BLaER1 (cell line): ENCODE results near the gene BNIP3.
"Not testable (repeated sequence)": the region's sequence is repeated elsewhere in the genome, so short reads cannot be mapped to it uniquely, and the experiment has no call there.

Source experiments
- H3K27ac ChIP-seq: shearing (Covaris generic); formaldehyde crosslinking; 2 replicates; pipeline ENCODE4 v1.8.1; 2022
- H3K27me3 ChIP-seq: shearing (Covaris generic); formaldehyde crosslinking; 2 replicates; pipeline ENCODE4 v1.8.1; 2022
- H3K36me3 ChIP-seq: shearing (Covaris generic); formaldehyde crosslinking; 2 replicates; pipeline ENCODE4 v1.8.1; 2022
- H3K4me1 ChIP-seq: shearing (Covaris generic); formaldehyde crosslinking; 2 replicates; pipeline ENCODE4 v1.8.1; 2022
- H3K4me2 ChIP-seq: shearing (Covaris generic); formaldehyde crosslinking; 2 replicates; pipeline ENCODE4 v1.8.1; 2022
- H3K4me3 ChIP-seq: shearing (Covaris generic); formaldehyde crosslinking; 2 replicates; pipeline ENCODE4 v1.8.1; 2022
- H3K9ac ChIP-seq: shearing (Covaris generic); formaldehyde crosslinking; 2 replicates; pipeline ENCODE4 v1.8.1; 2022
- H3K9me3 ChIP-seq: shearing (Covaris generic); formaldehyde crosslinking; 2 replicates; pipeline ENCODE4 v1.8.1; 2022
- H4K20me1 ChIP-seq: shearing (Covaris generic); formaldehyde crosslinking; 2 replicates; pipeline ENCODE4 v1.8.1; 2022
- Cebpa-rat ChIP-seq: shearing (Covaris generic); IDR thresholded peaks from 2 replicates; pipeline ENCODE4 v1.8.1; 2022

BNIP3 gene

DNA sequence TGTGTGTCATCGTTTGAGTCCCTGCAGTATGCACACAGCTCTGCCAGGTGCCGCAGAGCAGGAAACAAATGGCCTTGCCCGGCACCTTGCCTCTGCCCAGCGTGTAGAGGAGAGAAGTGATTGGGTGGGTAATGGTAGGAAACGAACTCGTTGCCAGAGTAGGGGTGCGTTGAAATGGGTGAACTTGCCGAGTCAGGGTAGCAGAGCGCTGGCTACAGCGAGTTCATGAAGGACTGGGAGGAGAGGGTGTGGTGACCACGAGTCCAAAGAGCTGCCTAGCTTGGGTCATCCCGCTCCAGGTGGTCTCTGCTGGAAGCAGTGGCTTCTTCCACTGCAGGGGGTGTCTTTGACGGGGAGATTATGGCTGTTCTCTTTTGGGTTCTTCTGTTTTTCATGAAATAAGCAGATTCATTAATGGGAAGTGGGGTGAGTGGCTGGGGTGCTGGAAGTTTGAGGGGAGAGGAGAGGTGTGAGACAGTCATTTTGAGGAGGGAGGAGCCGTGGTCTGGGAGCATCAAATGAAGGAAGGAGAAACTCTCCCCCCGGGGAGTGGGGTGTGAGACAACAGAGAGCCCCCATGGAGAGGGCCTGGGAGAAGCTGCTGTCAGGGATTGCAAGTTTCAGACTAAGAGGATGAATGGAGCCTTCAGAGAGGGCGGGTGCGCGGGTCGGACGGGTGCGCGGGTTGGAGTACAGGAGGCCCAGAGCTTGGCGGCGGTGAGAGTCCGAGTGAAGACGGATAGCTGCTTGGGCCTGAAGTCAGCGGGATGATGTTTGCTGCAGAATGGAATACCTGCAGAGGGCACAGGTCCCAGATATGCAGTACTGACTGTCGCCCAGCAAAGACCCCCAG lies 54.8 kb downstream of the BNIP3 start:
- H3K9me3 ChIP-seq, result peaks cover 41% of the 10 kb centered on the region
- H4K20me1 ChIP-seq, result peaks cover 85% of the 10 kb centered on the region
- H3K27me3 ChIP-seq, result no peaks in the 10 kb centered on the region
- no peak overlapping the region for H3K9ac ChIP-seq
- H3K36me3 ChIP-seq, result peaks cover 59% of the 10 kb centered on the region
- H3K4me2 ChIP-seq, result peak overlapping the region; percentile 80
- peaks cover 74% of the 10 kb centered on the region for H3K4me1 ChIP-seq
- H3K4me3 ChIP-seq, result no peak overlapping the region
- no peak for TF ChIP-seq Cebpa-rat
- peak overlapping the region; percentile 10; the same call in 1 of the 2 replicates for H3K27ac ChIP-seq

DNA sequence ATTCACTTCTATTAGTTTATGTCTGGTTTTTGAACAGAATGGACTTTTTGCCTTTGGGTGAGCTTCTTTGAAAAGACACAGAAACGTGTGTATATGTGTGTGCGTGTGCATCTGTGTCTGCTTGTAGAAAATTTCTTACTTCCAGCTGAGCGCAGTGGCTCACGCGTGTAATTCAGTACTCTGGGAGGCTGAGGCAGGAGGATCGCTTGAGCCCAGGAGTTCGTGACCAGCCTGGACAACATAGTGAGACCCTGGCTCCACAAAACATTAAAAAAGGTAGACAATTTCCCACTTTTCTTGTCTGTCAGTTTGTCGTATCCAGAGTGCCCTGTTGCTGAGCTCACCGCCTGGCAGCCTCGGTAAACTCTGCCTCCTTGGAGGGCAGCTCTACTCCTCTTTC lies 55.5 kb downstream of the BNIP3 start:
- TF ChIP-seq Cebpa-rat, result no peak
- H3K4me1 ChIP-seq, result peaks cover 74% of the 10 kb centered on the region

DNA sequence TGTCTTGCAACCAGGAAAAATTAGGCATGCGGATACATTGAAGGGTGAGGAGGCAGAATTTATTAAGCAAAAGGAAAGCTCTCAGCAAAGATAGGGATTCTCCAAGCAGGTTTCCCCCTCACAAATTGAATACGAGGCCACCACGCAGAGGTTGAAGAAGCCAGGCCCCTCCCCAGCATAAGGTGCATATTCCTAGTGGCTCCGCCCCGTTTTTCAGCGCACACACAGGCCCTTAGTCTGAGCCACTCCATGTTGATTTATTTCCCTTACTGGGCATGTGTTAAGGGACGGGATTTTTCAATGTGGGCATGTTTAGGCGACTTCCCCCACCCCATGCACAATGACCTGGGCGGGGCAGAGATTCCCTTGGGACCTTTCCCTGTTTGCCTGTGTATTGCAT lies 56.0 kb downstream of the BNIP3 start:
- TF ChIP-seq Cebpa-rat, result no peak
- H4K20me1 ChIP-seq, result peaks cover 85% of the 10 kb centered on the region

More for the DNA sequence above, 55.5 kb downstream of the BNIP3 start:
- H3K9ac ChIP-seq, result no peak overlapping the region
- no peaks in the 10 kb centered on the region for H3K27me3 ChIP-seq
- H3K27ac ChIP-seq, result no peak overlapping the region
- peak overlapping the region; percentile 80 for H3K4me2 ChIP-seq
- H4K20me1 ChIP-seq, result peaks cover 85% of the 10 kb centered on the region
- H3K36me3 ChIP-seq, result peaks cover 56% of the 10 kb centered on the region
- no peak overlapping the region for H3K4me3 ChIP-seq
- H3K9me3 ChIP-seq, result peaks cover 41% of the 10 kb centered on the region

DNA sequence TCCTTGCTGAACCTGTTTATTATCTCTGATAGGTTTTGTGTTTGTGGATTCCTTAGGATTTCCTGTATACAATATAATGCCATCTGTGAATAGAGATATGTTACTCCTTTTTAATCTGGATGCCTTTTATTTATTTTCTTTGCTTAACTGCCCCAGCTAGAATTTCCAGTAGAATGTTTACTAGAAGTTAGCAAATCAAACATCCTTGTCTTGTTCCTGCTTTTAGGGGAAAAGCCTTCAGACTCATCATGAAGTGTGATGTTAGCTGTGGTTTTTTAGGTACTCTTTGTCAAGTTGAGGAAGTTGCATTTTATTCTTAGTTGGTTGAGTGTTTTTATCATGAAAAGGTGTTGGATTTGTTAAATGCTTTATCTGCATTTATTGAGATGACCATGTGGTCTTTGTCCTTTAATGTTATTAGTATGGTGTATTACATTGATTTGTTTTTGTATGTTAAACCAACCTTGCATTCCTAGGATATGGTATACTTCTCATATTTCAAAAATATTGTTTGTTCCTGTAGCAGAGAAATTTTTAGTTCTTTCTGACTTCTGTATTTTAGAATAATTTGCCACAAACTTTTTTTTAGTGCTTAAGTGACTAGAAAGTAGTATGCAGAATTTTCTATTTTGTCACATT lies 56.6 kb downstream of the BNIP3 start:
- Histone ChIP-seq H3K27me3 (no peaks in the 10 kb centered on the region), H3K9ac (no peak overlapping the region), H3K4me1 (peaks cover 71% of the 10 kb centered on the region), H4K20me1 (peaks cover 85% of the 10 kb centered on the region), H3K27ac (no peak overlapping the region), H3K4me3 (no peak overlapping the region), H3K4me2 (no peak overlapping the region), H3K36me3 (peaks cover 51% of the 10 kb centered on the region), H3K9me3 (peaks cover 41% of the 10 kb centered on the region)
- no peak for TF ChIP-seq Cebpa-rat

More for the DNA sequence above, 56.0 kb downstream of the BNIP3 start:
- H3K9me3 ChIP-seq, result peaks cover 41% of the 10 kb centered on the region
- H3K36me3 ChIP-seq, result peaks cover 53% of the 10 kb centered on the region
- no peak overlapping the region for H3K9ac ChIP-seq
- H3K4me2 ChIP-seq, result no peak overlapping the region
- no peaks in the 10 kb centered on the region for H3K27me3 ChIP-seq
- H3K4me1 ChIP-seq, result peaks cover 74% of the 10 kb centered on the region
- no peak overlapping the region for H3K27ac ChIP-seq
- no peak overlapping the region for H3K4me3 ChIP-seq

DNA sequence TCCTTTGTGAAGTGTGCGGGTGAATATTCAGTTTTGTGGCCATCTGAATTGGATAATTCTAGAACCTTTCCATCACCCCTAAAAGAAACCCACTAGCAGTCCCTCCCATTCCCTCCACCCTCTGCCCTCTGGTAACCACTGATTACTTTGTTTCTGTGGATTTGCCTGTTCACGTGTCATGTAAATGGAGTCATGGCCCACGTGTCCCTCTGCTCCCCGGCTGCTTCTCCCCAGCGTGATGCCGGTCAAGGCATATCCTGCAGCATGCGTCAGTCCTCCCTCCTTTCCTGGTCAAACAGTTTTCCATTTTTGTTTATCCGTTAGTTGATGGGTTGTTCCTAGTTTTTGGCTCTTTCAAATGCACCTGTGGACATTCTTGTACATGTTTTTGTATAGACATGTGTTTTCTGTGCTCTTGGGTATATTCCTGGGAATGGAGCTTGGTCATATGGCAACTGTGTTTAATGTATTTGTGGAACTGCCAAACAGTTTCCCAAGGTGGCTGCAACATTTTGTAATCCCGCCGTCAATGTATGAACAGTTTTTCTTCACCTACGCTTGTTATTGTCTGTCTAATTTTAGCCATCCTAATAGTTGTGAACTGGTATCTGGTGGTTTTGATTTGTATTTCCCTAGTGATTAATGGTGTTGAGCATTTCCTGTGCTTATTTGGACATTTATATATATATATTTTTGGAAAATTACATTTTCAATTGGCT lies 58.5 kb downstream of the BNIP3 start:
- Histone ChIP-seq H4K20me1 (peaks cover 85% of the 10 kb centered on the region), H3K36me3 (peaks cover 56% of the 10 kb centered on the region), H3K4me3 (no peak overlapping the region), H3K9me3 (peaks cover 41% of the 10 kb centered on the region), H3K9ac (no peak overlapping the region), H3K27ac (no peak overlapping the region), H3K27me3 (no peaks in the 10 kb centered on the region), H3K4me1 (peaks cover 51% of the 10 kb centered on the region), H3K4me2 (peak overlapping the region; percentile 24)
- TF ChIP-seq Cebpa-rat, result no peak

DNA sequence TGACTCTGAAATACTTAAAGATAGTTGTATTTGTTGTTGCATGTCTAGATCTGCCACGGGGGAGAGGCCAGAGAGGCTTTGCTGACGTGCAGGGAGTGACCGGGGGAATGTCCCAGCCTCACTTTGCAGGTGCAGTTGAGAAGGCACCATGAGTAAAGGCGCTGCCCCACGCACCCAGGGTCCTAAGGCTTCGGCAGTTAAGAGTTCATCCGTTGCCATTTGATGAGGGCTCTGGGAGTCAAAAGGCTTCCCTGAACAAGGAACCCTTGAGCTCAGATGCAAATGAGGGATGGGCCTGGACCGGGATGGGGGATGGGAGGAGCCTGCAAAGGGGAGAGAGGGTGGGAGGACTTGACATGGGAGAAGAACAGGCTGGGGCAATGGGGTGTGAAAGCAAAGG lies 60.5 kb downstream of the BNIP3 start:
- TF ChIP-seq Cebpa-rat, result no peak
- H4K20me1 ChIP-seq, result peaks cover 85% of the 10 kb centered on the region

DNA sequence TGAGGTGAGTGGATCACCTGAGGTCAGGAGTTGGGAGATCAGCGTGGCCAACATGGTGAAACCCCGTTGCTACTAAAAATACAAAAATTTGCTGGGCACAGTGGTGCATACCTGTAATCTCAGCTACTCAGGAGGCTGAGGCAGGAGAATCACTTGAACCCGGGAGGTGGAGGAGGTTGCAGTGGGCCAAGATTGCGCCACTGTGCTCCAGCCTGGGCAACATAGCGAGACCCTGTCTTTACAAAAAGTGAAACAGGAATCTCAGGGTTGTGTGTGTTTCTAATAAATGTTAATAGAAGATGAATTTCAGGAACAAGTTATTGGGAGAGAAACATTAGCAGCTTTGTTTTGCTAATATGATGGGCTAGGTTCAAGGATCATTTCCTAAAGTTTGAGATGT lies 61.0 kb downstream of the BNIP3 start:
- no peak for TF ChIP-seq Cebpa-rat
- peaks cover 85% of the 10 kb centered on the region for H4K20me1 ChIP-seq
- H3K4me1 ChIP-seq, result peaks cover 29% of the 10 kb centered on the region
- peaks cover 31% of the 10 kb centered on the region for H3K9me3 ChIP-seq
- H3K4me2 ChIP-seq, result peak overlapping the region; percentile 46; the same call in 1 of the 2 replicates
- no peak overlapping the region for H3K9ac ChIP-seq
- no peak overlapping the region for H3K27ac ChIP-seq
- peaks cover 52% of the 10 kb centered on the region for H3K36me3 ChIP-seq
- H3K4me3 ChIP-seq, result no peak overlapping the region
- no peaks in the 10 kb centered on the region for H3K27me3 ChIP-seq

More for the DNA sequence above, 60.5 kb downstream of the BNIP3 start:
- Histone ChIP-seq H3K4me3 (no peak overlapping the region), H3K4me2 (peak overlapping the region; percentile 46), H3K9ac (no peak overlapping the region), H3K4me1 (peaks cover 31% of the 10 kb centered on the region), H3K36me3 (peaks cover 57% of the 10 kb centered on the region), H3K9me3 (peaks cover 36% of the 10 kb centered on the region), H3K27ac (no peak overlapping the region), H3K27me3 (no peaks in the 10 kb centered on the region)

DNA sequence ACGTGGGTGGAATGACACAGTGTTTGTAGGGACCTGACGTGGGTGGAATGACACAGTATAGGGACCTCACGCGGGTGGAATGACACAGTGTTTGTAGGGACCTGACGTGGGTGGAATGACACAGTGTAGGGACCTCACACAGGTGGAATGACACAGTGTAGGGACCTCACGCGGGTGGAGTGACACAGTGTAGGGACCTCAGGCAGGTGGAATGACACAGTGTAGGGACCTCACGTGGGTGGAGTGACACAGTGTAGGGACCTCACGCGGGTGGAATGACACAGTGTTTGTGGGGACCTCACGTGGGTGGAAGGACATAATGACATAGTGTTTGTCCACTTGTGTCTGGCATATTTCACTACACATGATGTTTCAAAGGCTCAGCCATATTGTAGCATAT lies 61.6 kb downstream of the BNIP3 start:
- peaks cover 88% of the 10 kb centered on the region for H4K20me1 ChIP-seq

DNA sequence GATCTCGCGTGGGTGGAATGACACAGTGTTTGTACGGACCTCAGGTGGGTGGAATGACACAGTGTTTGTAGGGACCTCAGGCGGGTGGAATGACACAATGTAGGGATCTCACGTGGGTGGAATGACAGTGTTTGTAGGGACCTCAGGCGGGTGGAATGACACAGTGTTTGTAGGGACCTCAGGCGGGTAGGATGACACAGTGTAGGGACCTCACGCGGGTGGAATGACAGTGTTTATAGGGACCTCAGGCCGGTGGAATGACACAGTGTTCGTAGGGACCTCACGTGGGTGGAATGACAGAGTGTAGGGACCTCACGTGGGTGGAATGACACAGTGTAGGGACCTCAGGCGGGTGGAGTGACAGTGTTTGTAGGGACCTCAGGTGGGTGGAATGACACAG lies 62.3 kb downstream of the BNIP3 start:
- H3K9ac ChIP-seq, H3K4me2 ChIP-seq, H3K27me3 ChIP-seq, H3K4me3 ChIP-seq, H3K27ac ChIP-seq: not testable (repeated sequence)
- H3K9me3 ChIP-seq, result peaks cover 19% of the 10 kb centered on the region
- peaks cover 95% of the 10 kb centered on the region for H4K20me1 ChIP-seq
- H3K36me3 ChIP-seq, result peaks cover 62% of the 10 kb centered on the region
- H3K4me1 ChIP-seq, result peaks cover 41% of the 10 kb centered on the region

More for the DNA sequence above, 61.6 kb downstream of the BNIP3 start:
- Histone ChIP-seq H3K27ac (no peak overlapping the region), H3K4me3 (no peak overlapping the region), H3K9me3 (peaks cover 26% of the 10 kb centered on the region), H3K9ac (no peak overlapping the region), H3K4me2 (no peak overlapping the region), H3K36me3 (peaks cover 55% of the 10 kb centered on the region), H3K27me3 (no peaks in the 10 kb centered on the region), H3K4me1 (peaks cover 34% of the 10 kb centered on the region)
- no peak for TF ChIP-seq Cebpa-rat
